Hepatocyte (in vitro differentiated cells): ENCODE results near the gene CLEC4D. TPM values are rescaled to one million over a fixed set of nuclear protein-coding genes. Genes with fewer than 3 reads are reported as not detected.
"Not testable (repeated sequence)": the region's sequence is repeated elsewhere in the genome, so short reads cannot be mapped to it uniquely, and the experiment has no call there.

Experiments used
- DNase-seq: peaks from one replicate; pipeline ENCODE4 v3.0.0-alpha.2; 2016; ENCODE audit warnings: low spot score
- H2AFZ ChIP-seq: fragments of 200-600 bp; sonication (generic); 2 replicates; pipeline ENCODE4 v1.6.0; 2016; ENCODE audit warnings: antibody characterized with exemption, mild to moderate bottlenecking
- H3K27ac ChIP-seq: fragments of 200-600 bp; sonication (generic); 2 replicates; pipeline ENCODE4 v1.5.1; 2016; ENCODE audit warnings: mild to moderate bottlenecking
- H3K27me3 ChIP-seq: fragments of 200-600 bp; sonication (generic); 2 replicates; pipeline ENCODE4 v1.6.1; 2016
- H3K36me3 ChIP-seq: fragments of 200-600 bp; sonication (generic); replicated peaks from 2 replicates; pipeline ENCODE4 v1.5.1; 2016; ENCODE audit warnings: low read depth; ENCODE audit not compliant: insufficient read depth
- H3K4me1 ChIP-seq: fragments of 200-600 bp; sonication (generic); 2 replicates; pipeline ENCODE4 v1.5.1; 2016; ENCODE audit warnings: mild to moderate bottlenecking, moderate library complexity; ENCODE audit not compliant: insufficient read depth
- H3K4me2 ChIP-seq: fragments of 200-600 bp; sonication (generic); 2 replicates; pipeline ENCODE4 v1.6.0; 2016
- H3K4me3 ChIP-seq: fragments of 200-600 bp; sonication (generic); 2 replicates; pipeline ENCODE4 v1.5.1; 2016; ENCODE audit warnings: mild to moderate bottlenecking
- H3K79me2 ChIP-seq: fragments of 200-600 bp; sonication (generic); 2 replicates; pipeline ENCODE4 v1.6.0; 2017; ENCODE audit warnings: mild to moderate bottlenecking
- H3K9me2 ChIP-seq: fragments of 200-600 bp; sonication (generic); replicated peaks from 2 replicates; pipeline ENCODE4 v1.6.0; 2017; ENCODE audit warnings: mild to moderate bottlenecking; ENCODE audit not compliant: insufficient read depth
- H3K9me3 ChIP-seq: fragments of 200-600 bp; sonication (generic); 2 replicates; pipeline ENCODE4 v1.5.1; 2016; ENCODE audit warnings: low read depth, mild to moderate bottlenecking
- H4K20me1 ChIP-seq: fragments of 200-600 bp; sonication (generic); 2 replicates; pipeline ENCODE4 v1.6.0; 2016; ENCODE audit warnings: mild to moderate bottlenecking; ENCODE audit not compliant: insufficient read depth, poor library complexity, severe bottlenecking
- CTCF ChIP-seq: fragments of 200-600 bp; sonication (generic); IDR thresholded peaks from 2 replicates; pipeline ENCODE4 v1.5.1; 2016; ENCODE audit warnings: antibody characterized with exemption, mild to moderate bottlenecking; ENCODE audit not compliant: poor library complexity
- EZH2 ChIP-seq: fragments of 200-600 bp; sonication (generic); IDR thresholded peaks from 2 replicates; pipeline ENCODE4 v1.6.1; 2016; ENCODE audit warnings: antibody characterized with exemption, mild to moderate bottlenecking, borderline replicate concordance
- EZH2phosphoT487 ChIP-seq: fragments of 200-600 bp; sonication (generic); IDR thresholded peaks from one replicate; pipeline ENCODE4 v1.6.1; 2018; ENCODE audit warnings: antibody characterized with exemption, mild to moderate bottlenecking, low read depth, moderate library complexity; ENCODE audit not compliant: unreplicated experiment, severe bottlenecking
- WGBS: methylation state at CpG from one replicate; pipeline ENCODE4 v1.1.6; 2016; ENCODE audit warnings: low lambda C conversion rate; ENCODE audit errors: missing lambda C conversion rate; 5-methylcytosine and 5-hydroxymethylcytosine counted together
- polyA plus RNA-seq: library from polyadenylated mRNA; unstranded; fragments of >200 nt; fragmentation: Nextera tagmentation; extraction: Ambion mirVana; gene quantifications from 2 replicates; pipeline ENCODE4 v1.2.1, GENCODE V29; 2016
- total RNA-seq: library from RNA; depleted of rRNA; stranded (reverse); fragments of >200 nt; gene quantifications from 2 replicates; pipeline ENCODE4 v1.2.3, GENCODE V29; 2014

The CLEC4D gene
- total and polyA plus RNA-seq, 2 experiments from 2014 or later, result 0.10 TPM; not detected in 1

- Histone ChIP-seq H3K4me1 (no peaks in the 10 kb centered on the region), H3K36me3 (no peaks in the 10 kb centered on the region), H3K9me2 (no peaks in the 10 kb centered on the region), H3K4me2 (no peak overlapping the region), H3K27ac (no peak overlapping the region), H4K20me1 (no peaks in the 10 kb centered on the region), H3K4me3 (no peak overlapping the region), H2AFZ (no peak overlapping the region), H3K9me3 (no peaks in the 10 kb centered on the region), H3K79me2 (no peaks in the 10 kb centered on the region), H3K27me3 (peaks cover 9% of the 10 kb centered on the region)
- WGBS, result 85% methylated on average over 4 of the region's 4 CpGs
- DNase-seq, result no peak
- TF ChIP-seq CTCF, result no peak
- no peak for TF ChIP-seq EZH2phosphoT487
- TF ChIP-seq EZH2, result no peak
These were observed 5.9 kb downstream of the CLEC4D start for GRCh38 chr12:8519171-8519570.

- Histone ChIP-seq H3K79me2 (no peaks in the 10 kb centered on the region), H3K4me1 (no peaks in the 10 kb centered on the region), H3K9me2 (no peaks in the 10 kb centered on the region), H2AFZ (no peak overlapping the region), H3K9me3 (no peaks in the 10 kb centered on the region), H4K20me1 (no peaks in the 10 kb centered on the region), H3K27me3 (no peaks in the 10 kb centered on the region), H3K36me3 (no peaks in the 10 kb centered on the region), H3K27ac (no peak overlapping the region), H3K4me2 (no peak overlapping the region), H3K4me3 (no peak overlapping the region)
- TF ChIP-seq CTCF (no peak), EZH2 (no peak), EZH2phosphoT487 (no peak)
- WGBS, result 86% methylated on average over 30 of the region's 30 CpGs
- no peak for DNase-seq
These were observed 14.2 kb downstream of the CLEC4D start for GRCh38 chr12:8527250-8528130.

DNA sequence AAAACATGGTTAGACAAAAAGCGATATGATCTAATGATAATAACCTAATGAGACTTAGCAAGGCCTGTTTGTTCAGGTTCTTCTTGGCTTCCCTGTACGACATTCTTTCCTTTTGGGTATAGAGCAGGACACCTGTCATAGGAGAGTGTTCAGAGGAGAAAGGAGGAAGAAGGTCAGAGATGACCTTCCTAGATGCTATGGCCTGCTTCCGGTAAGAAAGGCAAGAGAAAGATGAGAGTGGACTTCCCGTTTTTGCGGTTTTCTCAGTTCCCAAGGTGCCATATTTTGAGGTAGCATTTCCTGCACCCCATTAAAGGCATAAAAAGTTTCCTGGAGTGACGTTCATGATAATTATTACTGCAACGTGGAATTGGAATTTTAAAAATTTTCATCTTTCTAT is 18.7 kb downstream of the CLEC4D start:
- no peaks in the 10 kb centered on the region for H3K9me2 ChIP-seq
- no peak overlapping the region for H3K4me3 ChIP-seq
- H3K27ac ChIP-seq, result no peak overlapping the region
- H3K27me3 ChIP-seq, result peaks cover 8% of the 10 kb centered on the region
- no peak overlapping the region for H3K4me2 ChIP-seq
- TF ChIP-seq EZH2phosphoT487, result no peak
- no peak for TF ChIP-seq CTCF
- TF ChIP-seq EZH2, result no peak
- no peaks in the 10 kb centered on the region for H4K20me1 ChIP-seq
- no peaks in the 10 kb centered on the region for H3K79me2 ChIP-seq
- H2AFZ ChIP-seq, result no peak overlapping the region
- no peaks in the 10 kb centered on the region for H3K9me3 ChIP-seq
- 83% methylated on average over 7 of the region's 7 CpGs for WGBS
- DNase-seq, result no peak
- no peaks in the 10 kb centered on the region for H3K36me3 ChIP-seq
- no peaks in the 10 kb centered on the region for H3K4me1 ChIP-seq

GRCh38 chr12:8537820-8538219 is 24.5 kb downstream of the CLEC4D start:
- H2AFZ ChIP-seq, H3K9me3 ChIP-seq, H3K79me2 ChIP-seq, H3K4me1 ChIP-seq, DNase-seq, H3K27ac ChIP-seq, H3K4me3 ChIP-seq, H4K20me1 ChIP-seq, H3K36me3 ChIP-seq, H3K9me2 ChIP-seq, H3K27me3 ChIP-seq, H3K4me2 ChIP-seq: not testable (repeated sequence)
- WGBS, result 89% methylated on average over 16 of the region's 16 CpGs

- H3K9me2 ChIP-seq, H3K4me1 ChIP-seq, H3K27ac ChIP-seq, H3K9me3 ChIP-seq, H3K36me3 ChIP-seq, H2AFZ ChIP-seq, H3K27me3 ChIP-seq, DNase-seq, H3K79me2 ChIP-seq, H4K20me1 ChIP-seq, H3K4me3 ChIP-seq, H3K4me2 ChIP-seq: not testable (repeated sequence)
- 77% methylated on average over 4 of the region's 4 CpGs for WGBS
These were observed 27.5 kb downstream of the CLEC4D start, which contains the start of gene CLEC4E for GRCh38 chr12:8540831-8541230. TSS of gene CLEC4E (minus strand) at chr12:8540905. CDS start at chr12:8540797, 108 bp downstream.
